Measurements from ENCODE around the gene ZNF18.
"Not testable (repeated sequence)": the region's sequence is repeated elsewhere in the genome, so short reads cannot be mapped to it uniquely, and the experiment has no call there.

ZNF18 gene

GRCh38 chr17:11986179-11986941 is 10.9 kb downstream of the ZNF18 start:
- DNase-seq, result no peak

DNA sequence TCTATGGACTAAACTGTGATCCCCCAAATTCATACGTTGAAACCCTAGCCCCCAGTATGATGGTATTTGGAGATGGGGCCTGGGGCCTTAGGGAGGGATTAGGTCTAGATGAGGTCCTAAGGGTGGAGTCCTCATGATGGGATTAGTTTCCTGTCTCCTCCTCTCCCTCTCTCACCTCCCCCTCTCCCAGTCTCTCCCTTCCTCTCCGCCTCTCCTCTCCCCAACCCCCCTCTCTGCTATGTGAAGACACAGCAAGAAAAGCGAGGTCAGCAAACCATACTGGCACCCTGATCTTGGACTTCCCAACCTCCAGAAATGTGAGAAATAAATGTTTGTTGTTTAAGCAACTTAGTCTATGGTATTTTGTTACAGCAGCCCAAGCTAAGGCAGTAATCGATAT is 15.4 kb downstream of the ZNF18 start:
- DNase-seq, result no peak

DNA sequence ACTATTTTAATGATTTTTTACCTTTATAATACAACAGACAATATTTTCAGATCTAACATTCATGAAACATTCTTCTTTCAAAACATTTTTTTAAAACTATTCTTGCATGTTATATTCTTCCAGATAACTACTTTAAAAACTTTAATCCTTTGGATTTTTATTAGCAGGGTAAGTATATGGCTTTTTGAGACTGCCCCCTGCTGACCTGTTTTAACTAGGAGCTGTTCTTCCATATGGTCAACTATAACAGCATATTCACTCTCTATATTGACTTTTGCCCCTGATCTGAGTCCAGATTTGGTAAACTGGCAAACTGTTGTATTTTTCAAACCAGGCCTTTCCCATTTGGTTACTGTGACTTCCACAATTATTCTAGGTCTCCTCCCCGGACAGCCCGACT is 16.5 kb downstream of the ZNF18 start:
- DNase-seq, result no peak

DNA sequence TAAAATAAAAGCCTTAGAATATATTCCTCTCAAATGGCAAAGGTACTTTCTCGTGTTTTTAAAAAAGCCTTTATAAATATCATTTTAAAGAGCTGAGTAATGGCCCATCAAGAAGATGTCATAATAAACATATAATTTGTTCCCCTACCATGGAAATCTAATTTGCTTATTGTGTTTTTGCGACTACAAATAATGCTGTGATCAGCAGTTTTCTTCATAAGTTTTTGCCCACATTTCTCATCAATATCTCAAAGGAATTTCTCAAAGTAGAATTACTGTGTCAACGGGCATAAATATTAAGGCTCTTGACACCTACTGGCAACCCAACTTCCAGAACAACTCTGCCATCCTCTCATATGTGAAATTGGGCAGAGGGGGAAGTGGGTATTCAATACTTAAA is 17.5 kb downstream of the ZNF18 start:
- no peak for DNase-seq

DNA sequence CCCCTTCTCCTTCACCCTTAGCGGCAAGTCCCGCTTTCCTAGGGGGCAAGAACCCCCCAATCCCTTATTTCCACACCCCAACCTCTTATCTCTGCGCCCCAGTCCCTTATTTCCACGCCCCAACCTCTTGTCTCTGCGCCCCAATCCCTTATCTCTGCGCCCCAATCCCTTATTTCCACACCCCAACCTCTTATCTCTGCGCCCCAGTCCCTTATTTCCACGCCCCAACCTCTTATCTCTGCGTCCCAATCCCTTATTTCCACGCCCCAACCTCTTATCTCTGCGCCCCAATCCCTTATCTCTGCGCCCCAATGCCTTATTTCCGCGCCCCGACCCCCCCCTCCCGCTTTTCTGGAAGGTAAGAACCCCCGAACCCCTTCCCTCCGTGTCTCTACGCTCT is 24.5 kb downstream of the ZNF18 start:
- DNase-seq, result not testable (repeated sequence)

DNA sequence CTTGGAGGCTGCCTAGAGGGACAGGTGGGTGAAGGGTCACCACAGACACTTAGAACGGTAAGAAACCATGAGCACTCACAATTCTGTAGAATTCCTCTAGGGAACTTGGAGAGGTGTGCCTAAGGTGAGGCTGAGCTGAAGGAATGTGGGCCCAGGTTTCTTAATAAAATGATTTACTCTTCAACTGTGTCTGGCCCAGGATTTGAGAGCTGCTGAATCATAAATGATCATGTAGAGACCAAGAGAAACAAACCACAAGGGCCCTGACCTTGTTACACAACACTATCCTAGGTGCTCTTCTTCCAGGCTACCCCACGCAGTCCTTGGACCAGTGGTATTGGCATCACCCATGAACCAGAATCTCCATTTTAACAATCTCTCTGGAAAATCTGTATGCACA is 27.7 kb downstream of the ZNF18 start:
- DNase-seq, result no peak

GRCh38 chr17:11954936-11955335 is 42.3 kb downstream of the ZNF18 start:
- no peak for DNase-seq

GRCh38 chr17:11953924-11954323 is 43.4 kb downstream of the ZNF18 start:
- no peak for DNase-seq

DNA sequence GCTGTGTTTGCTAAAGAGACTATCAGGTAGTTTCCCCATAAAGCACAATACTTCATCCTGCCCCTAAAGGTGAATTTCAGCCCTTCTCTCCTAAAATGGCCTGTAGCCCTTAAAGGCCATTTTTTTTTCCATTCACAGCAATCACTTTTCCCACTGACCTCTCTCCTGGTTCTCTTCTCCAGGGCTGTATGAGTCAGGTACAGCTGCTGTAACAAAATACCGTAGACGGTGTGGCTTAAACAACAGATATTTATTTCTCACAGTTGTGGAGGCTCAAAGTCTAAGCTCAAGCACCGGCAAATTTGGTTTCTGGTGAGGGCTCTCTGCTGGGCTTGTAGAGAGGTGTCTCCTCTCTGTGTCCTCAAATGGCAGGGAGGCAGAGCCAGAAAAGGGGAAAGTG is 44.7 kb downstream of the ZNF18 start:
- no peak for DNase-seq

- DNase-seq, result no peak
Observed at GRCh38 chr17:11950771-11951519, 46.3 kb downstream of the ZNF18 start.

GRCh38 chr17:11949571-11949970 is 47.7 kb downstream of the ZNF18 start:
- DNase-seq, result not testable (repeated sequence)

GRCh38 chr17:11948789-11949188 is 48.5 kb downstream of the ZNF18 start:
- no peak for DNase-seq

DNA sequence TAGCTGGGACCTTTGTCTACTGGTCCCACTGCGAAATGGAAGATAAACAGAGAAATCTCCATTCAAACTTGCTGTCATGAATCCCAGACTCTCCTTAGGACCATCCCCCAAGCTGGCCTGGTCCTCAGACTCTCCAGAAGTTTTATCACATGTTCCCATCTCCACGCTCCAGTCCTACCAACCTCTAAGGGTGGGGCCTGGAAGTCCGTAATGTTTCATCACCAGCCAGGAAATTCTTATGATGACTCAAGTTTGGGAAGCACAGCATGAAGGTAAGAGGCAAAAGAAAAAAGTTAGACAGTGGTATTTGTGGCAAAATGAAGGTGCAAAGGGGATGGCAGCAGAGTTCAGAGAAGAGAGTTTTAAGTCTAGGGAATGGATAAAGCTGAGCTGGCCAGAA is 52.7 kb downstream of the ZNF18 start:
- no peak for DNase-seq

DNA sequence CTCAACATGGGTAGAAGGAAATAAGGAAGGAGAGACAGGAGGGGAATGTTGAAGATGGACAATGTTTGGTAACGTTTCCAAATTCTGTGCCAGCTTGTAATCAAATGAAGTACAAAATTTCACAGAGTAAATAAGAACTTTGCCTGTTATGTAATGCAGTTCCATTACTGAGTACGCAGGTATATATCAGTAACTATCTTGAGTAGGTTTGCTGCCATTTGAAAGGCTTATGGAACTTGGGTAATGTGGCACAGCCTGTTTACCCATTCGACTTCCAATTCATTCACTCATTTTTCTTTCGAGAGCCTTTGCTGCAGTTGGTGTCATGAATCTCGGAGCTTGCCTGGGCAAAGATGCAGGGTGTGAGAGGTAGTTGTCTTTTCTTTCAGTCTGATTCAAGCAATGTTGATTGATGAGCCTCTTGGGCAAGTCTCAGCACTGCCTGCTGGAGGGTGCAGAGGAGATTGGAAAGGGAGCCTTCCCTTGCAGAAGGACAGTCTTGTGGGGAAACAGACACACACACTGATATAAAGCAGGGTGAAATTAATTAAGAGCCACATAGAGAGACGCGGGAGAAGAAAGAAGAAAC is 53.4 kb downstream of the ZNF18 start:
- no peak for DNase-seq

DNA sequence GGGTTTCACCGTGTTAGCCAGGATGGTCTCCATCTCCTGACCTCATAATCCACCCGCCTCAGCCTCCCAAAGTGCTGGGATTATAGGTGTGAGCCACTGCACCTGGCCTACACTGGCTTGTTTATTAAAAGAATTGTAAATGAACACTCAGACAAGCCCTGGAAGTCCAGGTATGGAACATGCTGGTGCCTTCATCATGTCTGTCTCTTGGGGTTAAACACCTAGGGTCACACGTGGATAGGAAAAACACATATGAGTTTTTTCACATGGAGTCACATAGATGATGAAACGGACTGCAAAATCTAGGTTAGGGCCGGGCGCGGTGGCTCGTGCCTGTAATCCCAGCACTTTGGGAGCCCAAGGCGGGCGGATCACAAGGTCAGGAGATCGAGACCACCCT is 54.2 kb downstream of the ZNF18 start:
- not testable (repeated sequence) for DNase-seq

- no peak for DNase-seq
Observed at GRCh38 chr17:11940904-11941303, 56.4 kb downstream of the ZNF18 start.

GRCh38 chr17:11935734-11936406 is 61.4 kb downstream of the ZNF18 start:
- DNase-seq, result no peak

DNA sequence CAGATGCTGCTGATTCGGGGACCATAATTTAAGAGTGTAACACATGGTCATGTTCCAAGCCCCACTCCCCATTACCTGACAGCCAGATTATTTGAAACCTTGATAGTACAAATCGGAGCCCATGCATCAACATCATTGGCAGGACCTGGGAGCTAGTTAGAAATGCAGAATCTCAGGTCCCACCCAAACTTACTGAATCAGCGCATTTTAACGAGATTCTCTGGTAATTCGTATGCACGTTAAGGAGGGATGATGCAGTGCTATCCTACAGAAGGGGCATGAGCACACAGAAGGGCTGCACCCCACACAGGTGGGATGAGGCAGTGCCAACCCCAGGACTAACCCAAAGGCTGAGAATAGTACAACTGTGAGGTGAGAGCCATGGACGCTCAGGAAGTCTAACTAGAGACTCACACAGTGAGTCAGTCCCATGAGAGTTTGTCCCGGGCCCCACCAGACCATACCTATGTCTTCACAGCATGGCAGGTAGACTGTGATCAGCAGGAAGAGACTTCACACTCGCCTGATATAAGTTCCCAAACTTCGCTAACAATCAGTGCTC is 64.9 kb downstream of the ZNF18 start:
- no peak for DNase-seq

DNA sequence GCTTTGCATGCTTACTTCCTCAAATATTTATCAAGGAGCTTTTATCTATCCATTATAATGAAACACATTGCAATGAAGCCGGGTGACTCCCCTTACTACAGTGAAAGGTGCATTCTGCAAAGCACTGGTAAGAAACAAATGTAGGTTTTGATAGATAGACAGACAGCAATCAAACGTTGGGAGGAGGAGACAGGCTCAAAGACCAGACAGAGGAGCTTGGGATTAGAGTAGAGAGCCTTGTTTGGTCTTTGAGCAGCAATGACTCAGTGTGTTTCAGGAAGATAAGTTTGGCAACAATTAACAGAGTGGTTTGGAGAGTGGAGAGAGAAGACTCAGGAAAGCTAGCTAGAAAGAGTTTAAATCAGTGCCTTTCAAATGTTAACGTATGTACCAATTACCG is 68.8 kb downstream of the ZNF18 start:
- DNase-seq, result no peak
